GDM1 (cell line): ENCODE measurements around the gene TAOK3.

Experiments
- DNase-seq: peaks from one replicate; lab custom pipeline; 2025; lab: John Stamatoyannopoulos, UW

TAOK3 gene

DNA sequence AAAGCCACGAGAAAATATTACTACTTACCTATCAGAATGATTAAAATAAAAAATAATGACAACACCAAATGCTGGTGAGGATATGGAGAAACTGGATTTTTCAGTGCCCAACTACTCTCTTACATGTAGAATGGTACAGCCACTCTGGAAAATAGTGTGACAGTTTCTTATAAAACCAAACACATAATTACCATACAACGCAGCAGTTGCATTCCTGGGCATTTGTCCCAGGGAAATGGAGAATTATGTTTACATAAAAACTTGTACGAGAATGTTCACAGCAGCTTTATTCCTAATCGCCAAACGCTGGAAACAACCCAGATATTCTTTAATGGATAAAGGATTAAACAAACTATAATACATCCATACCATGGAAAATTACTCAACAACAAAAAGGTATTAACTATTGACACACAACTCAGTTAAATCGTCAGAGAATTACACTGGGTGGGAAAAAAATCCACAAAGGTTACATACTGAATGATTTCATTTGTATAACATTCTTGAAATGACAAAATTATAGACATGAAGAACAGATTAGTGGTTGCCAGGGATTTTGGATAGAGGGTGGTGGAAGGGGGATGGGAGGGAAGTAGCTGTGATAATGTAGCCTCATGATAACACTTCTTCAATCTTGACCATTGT is 35.4 kb downstream of the TAOK3 start:
- no peak for DNase-seq

DNA sequence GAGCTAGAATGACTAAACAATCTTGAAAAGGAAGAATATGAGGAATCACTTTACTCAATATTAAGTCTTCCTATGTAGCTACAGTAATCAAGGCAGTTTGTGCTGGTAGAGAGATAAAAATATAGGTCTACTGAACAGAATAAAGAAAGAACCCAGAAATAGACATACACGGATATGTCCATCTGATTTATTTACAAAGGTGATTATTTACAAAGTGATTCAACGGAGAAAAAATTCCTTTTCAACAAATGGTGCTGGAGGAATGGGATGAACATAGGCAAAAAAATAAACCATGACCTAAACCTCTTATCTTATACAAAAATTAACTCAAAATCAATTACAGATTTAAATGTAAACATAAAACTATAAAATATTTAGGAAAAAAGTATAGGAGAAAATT is 36.6 kb downstream of the TAOK3 start:
- no peak for DNase-seq

DNA sequence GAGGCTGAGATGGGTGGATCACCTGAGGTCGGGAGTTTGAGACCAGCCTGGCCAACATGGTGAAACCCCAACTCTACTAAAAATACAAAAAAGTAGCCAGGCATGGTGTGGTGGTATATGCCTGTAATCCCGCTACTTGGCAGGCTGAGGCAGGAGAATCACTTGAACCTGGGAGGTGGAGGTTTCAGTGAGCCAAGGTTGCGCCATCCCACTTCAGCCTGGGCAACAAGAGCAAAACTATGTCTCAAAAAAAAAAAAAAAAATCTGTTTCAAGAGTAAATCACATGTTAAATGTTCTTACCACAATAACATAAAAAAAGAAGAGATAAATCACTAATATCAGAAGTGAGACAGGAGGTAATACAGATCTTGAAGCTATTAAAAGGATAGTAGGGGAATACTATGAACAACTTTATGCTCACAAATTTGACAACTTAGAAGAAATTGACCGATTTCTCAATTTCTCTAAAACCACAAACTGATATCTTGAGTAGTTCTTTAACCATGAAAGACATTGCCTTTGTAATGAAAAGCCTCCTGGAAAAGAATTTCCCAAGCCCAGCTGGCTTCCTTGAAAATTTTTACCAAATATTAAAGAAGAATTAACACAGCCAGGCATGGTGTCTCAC is 37.7 kb downstream of the TAOK3 start:
- no peak for DNase-seq

DNA sequence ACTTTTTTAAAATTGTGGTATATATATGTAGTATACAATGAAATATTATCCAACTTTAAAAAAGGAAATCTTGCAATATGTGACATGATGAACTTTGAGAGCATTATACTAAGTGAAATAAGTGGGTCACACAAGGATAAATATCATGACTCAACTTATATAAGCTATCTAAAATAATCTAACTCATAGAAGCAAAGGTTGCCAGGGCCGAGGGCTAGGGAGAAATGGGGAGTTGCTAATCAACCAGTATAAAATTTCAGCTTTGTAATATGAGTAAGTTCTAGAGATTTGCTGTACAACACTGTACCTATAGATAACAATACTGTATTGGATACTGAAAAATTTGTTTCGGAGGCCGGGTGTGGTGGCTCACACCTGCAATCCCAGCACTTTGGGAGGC is 38.5 kb downstream of the TAOK3 start:
- DNase-seq: no peak

DNA sequence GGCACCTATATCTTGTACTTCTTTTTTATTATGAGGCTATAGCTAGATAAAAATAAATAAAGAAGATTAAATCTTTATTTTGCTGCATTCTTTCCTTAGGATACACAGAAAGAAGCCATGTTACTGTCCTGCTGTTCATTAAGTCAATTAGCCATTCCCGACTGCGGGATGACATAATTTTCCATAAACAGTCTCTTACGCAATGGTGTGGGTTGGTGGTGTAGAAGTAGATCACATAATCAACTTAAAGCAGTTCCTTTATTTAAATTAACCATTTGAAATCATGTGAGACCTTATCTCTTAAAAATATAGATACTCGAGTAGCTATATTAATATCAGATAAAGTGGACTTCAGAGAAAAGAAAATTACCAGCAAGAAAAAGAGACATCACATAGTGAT is 40.2 kb downstream of the TAOK3 start:
- no peak for DNase-seq

DNA sequence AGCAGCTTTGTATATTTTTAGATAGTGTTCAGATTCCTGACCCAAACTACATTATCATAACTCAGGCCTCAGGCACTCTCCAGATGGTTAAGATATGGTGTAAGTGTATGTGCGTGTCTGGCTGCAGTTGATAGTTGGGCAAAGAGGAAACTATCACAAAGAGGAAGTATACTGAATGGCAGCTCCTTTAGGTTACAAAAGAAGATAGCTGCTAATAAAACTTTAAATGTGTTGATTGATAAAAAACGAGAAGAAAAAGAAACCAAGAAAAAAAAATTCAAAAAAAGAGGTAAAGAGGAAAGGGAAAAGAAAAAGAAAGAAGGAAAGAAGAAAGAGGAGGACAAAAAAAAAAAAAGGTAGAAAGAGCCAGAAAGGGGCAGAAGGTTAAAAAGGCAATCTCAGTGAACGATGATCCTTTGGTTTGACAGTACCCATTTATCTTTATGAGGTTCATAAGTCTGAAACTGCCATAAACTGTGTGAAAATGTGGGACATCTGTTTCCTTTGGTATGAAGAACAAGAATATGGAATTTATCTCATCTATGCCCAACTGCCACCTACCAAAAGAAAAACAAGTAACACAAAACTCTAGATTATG is 42.2 kb downstream of the TAOK3 start:
- peak; percentile 84 for DNase-seq

DNA sequence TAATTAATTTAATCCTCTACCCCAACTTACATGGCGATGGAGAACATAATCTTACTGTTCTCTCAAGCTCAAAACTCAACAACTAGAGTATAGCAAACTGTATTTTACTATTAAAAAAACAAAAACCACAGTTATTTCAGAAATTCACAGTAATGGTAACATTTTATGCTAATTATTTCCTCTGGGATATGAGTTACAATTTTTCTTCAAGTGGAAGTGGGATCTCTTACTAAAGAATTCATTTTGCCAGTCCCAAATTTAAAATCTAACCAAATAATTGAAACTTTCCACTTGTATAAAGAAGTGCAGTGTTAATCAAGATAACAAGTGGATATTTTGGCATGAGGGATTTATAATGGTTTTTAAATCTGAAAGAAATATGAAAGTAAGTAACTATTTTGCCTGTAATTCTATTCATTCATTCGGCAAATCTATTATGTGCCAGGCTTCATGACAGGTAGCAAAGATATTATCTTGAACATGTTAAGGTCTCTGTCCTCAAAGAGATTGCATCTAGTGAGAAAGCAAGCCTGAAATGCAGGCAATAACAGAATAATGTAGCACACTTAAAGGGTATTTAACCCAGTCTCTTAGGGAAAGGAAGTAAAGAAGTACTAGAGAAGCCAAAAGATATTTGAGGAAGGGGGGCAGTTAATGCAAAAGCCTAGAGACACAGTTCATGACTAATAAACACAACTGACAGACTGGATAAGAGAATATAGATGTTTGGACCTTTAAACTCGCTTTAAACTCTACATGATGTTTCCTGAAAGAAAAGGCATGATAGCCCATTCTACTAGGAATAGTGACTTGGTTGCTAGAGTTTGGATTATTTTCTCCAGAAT is 44.0 kb downstream of the TAOK3 start:
- DNase-seq: no peak

DNA sequence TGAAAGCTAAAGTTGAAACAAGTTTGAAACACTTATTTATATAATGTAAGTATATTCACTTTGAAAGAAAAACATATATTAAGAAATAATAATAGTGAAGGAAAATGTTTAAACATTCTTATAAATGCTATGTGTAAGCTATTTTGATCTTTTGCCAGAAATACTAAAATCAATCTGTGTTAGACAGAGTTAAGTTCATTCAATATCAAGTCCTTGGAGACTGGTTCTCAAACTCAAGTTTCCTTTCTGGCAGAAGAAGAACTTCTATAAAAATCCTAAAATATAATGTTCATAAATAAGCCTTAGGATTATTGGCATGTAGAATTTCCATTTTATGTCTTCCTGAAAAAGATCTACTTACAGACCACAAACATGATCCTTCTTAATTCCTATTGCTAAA is 45.3 kb downstream of the TAOK3 start:
- no peak for DNase-seq

DNA sequence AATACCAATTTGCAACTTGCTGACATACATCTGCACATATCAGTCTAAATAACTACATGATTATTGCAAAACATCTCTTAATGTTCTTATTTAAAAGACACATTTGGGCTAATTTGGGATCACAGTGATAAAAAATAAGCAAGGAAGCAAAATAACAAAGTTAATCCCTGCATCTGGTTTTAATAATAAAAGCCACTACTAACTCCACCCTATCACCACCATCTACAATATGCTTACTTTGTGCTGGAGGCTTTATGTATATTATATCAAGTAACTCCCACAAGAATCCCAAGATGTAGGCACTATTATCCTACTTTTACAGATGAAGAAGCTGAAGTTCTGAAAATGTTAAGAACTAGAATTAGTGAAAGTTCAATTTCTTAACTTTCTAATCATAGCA is 45.7 kb downstream of the TAOK3 start:
- no peak for DNase-seq

DNA sequence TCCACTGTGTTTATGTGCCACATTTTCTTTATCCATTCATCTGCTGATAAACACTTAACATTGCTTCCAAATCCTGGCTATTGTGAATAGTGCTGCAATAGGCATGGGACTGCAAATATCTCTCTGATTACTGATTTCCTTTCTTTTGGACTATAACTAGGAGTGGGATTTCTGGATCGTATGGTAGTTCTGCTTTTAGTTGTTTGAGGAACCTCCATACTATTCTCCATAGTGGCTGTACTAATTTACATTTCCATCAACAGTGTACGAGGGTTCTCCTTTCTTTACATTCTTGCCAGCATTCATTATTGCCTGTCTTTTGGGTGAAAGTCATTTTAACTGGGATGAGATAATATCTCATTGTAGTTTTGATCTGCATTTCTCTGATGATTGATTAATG is 47.6 kb downstream of the TAOK3 start:
- DNase-seq: no peak

DNA sequence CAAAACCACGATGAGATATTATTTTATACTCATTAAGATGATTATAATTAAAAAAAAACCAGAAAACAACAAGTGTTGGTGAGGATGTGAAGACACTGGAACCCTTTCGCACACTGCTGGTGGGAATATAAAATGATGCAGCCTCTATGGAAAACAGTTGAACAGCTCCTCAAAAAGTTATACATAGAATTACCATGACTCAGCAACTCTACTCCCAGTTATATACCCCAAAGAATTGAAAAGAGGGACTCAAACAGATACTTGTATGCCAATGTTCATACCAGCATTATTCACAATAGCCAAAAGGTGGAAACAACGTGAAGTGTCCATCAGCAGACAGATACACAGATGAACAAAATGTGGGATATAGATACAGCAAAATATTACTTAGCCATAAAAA is 53.1 kb downstream of the TAOK3 start:
- DNase-seq: no peak

DNA sequence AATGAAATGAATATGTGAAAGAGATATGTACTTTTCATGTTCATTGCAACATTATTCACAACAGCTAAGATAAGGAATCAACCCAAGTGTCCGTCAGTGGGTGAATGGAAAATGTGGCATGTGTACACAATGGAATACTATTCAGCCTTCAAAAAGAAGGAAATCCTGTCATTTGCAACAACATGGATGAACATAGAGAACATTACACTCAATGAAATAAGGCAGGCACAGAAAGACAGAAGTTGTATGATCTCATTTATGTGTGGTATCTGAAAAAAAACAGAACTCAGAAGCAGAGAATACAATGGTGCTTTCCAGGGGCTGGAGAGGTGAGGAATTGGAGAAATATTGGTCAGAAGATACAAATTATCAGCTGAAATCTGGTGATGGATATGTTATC is 54.0 kb downstream of the TAOK3 start:
- no peak for DNase-seq

DNA sequence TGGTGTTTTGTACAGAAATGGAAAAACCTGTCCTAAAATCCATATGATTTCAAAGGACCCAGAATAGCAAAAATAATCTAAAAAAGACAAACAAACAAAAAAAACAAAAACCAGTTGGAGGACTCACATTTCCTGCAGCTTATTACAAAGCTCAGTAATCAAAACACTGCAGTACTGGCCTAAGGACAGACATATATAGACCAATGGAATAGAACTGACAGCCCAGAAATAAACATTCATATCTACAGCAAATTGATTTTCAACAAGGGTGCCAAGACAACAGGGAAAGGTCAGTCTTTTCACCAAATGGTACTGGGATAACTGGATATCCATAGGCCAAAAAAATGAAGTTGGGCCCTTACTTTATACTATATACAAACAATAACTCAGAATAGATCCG is 55.0 kb downstream of the TAOK3 start:
- no peak for DNase-seq

DNA sequence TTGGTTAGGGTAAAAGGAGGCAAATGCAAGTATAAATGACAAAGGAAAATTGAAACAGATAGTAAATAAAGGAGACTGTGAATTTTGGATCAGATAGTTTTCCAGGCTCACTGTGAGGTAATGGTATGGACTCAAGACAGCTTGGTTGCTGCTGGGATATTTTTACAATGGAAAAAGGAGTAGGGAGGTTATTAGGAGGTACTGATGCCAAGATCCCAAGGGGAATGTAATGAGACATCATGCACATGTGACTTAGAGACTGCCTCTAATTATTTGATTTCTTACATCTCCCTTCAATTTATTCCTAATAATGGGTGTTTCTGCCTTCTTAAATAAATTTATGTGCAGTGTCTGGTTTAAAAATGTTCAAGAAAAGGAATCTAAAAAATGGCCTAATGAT is 56.9 kb downstream of the TAOK3 start:
- DNase-seq: no peak

DNA sequence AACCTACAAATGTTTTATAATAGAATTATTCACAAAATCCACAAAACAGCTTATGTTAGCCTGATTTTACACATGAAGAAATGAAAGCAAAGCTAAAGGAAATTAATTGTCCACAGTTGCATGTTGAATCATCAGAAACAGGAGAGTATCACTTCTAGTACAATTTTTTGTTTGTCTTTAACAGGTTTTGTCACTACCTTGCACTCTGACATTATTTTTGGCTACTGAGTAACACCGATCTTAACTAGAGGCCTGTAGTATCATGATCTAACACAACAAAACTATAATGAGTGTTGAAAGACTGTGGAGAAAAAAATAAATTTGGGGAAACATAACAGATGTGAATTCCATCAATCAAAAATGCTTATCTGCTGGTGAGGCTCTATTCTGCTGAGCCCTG is 60.1 kb downstream of the TAOK3 start:
- no peak for DNase-seq

DNA sequence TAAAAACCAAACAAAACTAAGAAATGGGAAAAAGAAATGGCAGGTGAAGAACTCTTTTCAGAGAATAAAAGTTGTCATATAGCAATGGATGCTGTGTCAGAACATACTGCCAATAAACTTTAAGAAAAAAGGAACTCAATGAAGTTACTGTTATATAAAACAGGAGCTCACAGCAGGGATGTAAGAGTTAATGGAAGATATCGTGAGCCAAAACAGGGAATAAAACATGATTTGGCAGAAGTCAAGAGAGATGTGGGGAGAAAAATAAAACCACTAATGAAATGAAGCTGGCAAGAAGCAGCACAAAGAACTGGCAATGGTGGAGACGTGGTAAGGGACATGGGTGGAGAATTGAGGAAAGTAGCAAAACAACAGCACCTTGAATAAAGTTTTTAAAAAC is 61.0 kb downstream of the TAOK3 start:
- DNase-seq: no peak

DNA sequence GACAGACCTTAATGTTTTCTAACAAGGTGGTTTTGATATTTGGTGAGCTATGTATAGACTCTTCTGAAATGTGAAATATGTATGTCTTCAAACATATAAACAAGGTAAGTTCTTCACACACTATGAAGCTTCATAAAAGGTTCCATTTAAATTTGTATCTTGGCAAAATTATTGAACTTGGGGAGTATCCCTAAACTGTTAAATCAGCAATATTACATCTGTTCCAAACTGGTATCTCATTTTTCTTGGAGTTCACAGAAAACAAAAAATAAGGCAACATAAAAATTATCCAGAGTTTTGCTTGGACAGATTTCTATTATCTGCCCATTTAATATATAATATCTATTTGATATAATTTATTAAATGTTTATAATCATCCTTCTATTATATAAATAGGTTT is 62.4 kb downstream of the TAOK3 start:
- no peak for DNase-seq

DNA sequence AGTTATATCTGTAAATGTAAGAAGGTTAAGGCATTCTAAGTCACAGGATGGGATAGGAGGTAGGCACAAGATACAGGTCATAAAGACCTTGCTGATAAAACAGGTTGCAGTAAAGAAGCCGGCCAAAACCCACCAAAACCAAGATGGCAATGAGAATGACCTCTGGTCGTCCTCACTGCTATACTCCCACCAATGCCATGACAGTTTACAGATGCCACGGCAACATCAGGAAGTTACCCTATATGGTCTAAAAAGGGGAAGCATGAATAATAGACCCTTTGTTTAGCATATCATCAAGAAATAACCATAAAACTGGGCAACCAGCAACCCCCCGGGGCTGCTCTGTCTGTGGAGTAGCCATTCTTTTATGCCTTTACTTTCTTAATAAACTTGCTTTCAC is 64.7 kb downstream of the TAOK3 start:
- DNase-seq: peak; percentile 17

DNA sequence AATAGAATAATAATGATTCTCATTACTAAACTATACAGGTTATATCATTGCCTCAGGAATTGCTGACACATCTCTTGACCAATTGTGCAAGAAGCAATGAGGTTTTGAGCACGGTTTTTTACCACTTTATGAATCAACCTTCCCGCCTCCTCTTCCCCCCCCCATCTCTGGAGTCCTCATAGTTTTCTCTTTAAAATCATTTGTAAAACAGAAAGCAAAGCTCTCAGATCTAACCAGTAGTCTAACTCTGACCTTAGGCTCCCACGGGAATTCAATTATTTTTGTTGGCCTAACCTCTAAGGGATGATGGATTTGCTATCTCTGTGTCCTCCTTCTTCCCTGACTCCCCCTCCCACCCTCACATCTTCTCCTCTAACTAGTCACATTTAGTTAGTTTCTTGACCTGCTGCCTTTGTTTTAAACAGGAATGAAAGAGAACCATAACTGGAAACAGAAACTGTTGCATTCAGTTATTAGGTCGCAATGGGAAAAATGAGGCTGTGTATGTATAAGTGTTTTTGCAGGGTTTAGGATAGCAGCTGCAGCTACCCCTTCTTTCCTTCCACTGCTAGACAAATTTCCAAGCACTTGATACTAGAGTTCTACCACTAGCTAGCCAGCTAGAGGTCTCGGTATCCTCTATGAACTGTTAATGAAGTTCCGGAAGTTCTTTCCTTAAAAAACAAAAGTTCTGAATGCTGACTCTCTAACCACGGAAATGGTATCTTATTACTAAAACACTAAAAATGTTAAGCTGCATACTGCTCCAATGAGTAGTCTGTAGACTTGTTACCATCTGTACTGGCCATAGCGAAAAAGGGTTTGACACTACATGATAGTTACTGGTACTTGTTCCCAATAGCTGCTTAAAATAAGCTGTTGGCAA is 65.4 kb downstream of the TAOK3 start:
- DNase-seq: no peak

DNA sequence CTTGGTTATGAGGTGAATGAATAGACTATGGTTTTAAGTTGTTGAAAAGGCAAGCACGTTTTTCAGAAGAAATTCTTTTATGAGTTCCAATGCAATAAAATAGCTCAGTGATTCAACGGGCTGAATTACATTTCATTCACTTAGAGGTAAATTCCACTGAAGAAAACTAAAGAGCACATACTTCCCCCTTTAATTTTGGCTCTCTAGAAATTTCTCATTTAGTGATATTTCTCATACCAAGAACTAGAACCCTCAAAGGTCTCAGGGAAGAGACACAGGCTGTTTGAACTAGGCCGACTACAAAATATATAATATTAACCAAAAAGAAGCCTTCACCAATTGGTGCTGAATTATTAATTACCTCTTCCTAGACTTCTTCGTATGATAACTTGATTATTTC is 68.6 kb downstream of the TAOK3 start:
- DNase-seq: no peak

DNA sequence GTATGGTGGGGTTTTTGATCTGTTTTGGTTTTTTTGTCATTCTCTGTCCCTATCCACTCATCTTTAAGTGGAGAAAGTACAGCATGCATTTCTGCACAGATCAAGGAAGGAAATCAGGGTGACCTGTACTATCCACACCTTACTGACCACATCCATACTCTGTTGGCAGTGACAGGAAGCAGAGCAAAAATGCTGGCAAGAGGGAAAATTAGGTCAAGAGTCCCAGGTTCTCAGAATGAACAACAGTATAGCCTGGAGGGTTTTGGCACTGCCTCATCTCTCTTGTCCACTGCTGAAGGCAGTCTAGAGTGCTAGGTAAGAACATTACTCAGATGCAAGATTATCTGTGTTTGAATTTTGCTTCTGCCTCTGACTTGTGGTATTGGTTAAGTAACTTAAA is 70.7 kb downstream of the TAOK3 start:
- no peak for DNase-seq
